ENCODE data around the gene FGF18. TPM values are rescaled to one million over a fixed set of nuclear protein-coding genes. Genes with fewer than 3 reads are reported as not detected.

The FGF18 gene
- total RNA-seq, 1 experiment from 2014 or later: 2.1 TPM

DNA sequence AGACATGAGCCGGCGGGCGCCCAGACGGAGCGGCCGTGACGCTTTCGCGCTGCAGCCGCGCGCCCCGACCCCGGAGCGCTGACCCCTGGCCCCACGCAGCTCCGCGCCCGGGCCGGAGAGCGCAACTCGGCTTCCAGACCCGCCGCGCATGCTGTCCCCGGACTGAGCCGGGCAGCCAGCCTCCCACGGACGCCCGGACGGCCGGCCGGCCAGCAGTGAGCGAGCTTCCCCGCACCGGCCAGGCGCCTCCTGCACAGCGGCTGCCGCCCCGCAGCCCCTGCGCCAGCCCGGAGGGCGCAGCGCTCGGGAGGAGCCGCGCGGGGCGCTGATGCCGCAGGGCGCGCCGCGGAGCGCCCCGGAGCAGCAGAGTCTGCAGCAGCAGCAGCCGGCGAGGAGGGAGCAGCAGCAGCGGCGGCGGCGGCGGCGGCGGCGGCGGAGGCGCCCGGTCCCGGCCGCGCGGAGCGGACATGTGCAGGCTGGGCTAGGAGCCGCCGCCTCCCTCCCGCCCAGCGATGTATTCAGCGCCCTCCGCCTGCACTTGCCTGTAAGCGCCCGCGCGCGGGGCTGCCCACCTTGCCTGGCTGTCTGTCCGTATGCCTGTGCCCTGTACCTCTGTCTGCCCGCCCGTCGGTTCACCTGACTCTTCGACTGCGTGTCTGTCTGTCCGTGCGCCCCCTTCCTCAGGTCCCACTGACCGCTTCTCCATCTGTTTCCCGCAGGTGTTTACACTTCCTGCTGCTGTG lies 412 bp downstream of the FGF18 start:
- Mint-ChIP-seq H3K27me3 (ENCODE audit: insufficient read depth, unreplicated experiment) (no peaks in the 10 kb centered on the region), H3K4me3 (ENCODE audit: unreplicated experiment) (peak overlapping the region; percentile 93), H3K27ac (ENCODE audit: unreplicated experiment) (no peak overlapping the region), H3K4me1 (ENCODE audit: low read depth, unreplicated experiment) (peaks cover 18% of the 10 kb centered on the region), H3K36me3 (ENCODE audit: insufficient read depth, unreplicated experiment) (peaks cover 59% of the 10 kb centered on the region), H3K9me3 (ENCODE audit: unreplicated experiment) (no peaks in the 10 kb centered on the region)
- BruUV-seq (replicated peaks): no TSS peak
- Histone ChIP-seq H3K36me3 (ENCODE audit: control insufficient read depth, insufficient read depth, low read length) (no peaks in the 10 kb centered on the region), H3K27me3 (replicated peaks; ENCODE audit: control insufficient read depth, insufficient read depth, low read length) (no peaks in the 10 kb centered on the region), H3K4me1 (peaks cover 9% of the 10 kb centered on the region), H3K9me3 (no peaks in the 10 kb centered on the region), H3K4me3 (ENCODE audit: low read depth, low read length) (peak overlapping the region; percentile 47)
- ChIA-PET POLR2A (interaction anchor here (0.6 kb wide), 1 partner anchor 60 kb away, joined by 3 read pairs; no protein-coding TSS in a partner anchor), CTCF (interaction anchor here (0.6 to 2.3 kb wide), 10 partner anchors 24 to 640 kb away, joined by 3 to 9 read pairs (median 4); no protein-coding TSS in a partner anchor)
- TF ChIP-seq CTCF (IDR thresholded peaks at IDR 0.05; ENCODE audit: insufficient read depth in 1 of 2, low read depth in 1 of 2, low read length in 1 of 2, severe bottlenecking in 1 of 2, unreplicated experiment in 1 of 2): no peak
- peak; percentile 48 to 67 for DNase-seq
- intact Hi-C loops (cut with micrococcal nuclease; ENCODE audit: unreplicated experiment): loop anchor here (5.0 to 10.0 kb wide), 3 partner anchors 187 to 625 kb away; no protein-coding TSS in a partner anchor

- H3K4me1 Mint-ChIP-seq (ENCODE audit: low read depth, unreplicated experiment): peaks cover 18% of the 10 kb centered on the region
- Histone ChIP-seq H3K9me3 (no peaks in the 10 kb centered on the region), H3K4me3 (ENCODE audit: low read depth, low read length) (peak overlapping the region; percentile 47), H3K4me1 (peaks cover 17% of the 10 kb centered on the region), H3K27me3 (replicated peaks; ENCODE audit: control insufficient read depth, insufficient read depth, low read length) (no peaks in the 10 kb centered on the region), H3K36me3 (ENCODE audit: control insufficient read depth, insufficient read depth, low read length) (no peaks in the 10 kb centered on the region)
- no TSS peak for BruUV-seq (replicated peaks)
- H3K4me3 Mint-ChIP-seq (ENCODE audit: unreplicated experiment): peak overlapping the region; percentile 93
- peaks cover 51% of the 10 kb centered on the region for H3K36me3 Mint-ChIP-seq (ENCODE audit: insufficient read depth, unreplicated experiment)
- ChIA-PET POLR2A (no interaction called here), CTCF (no interaction called here)
- peak in 1 of 2 experiments; percentile 25 for DNase-seq
- no peak for TF ChIP-seq CTCF (IDR thresholded peaks at IDR 0.05; ENCODE audit: insufficient read depth in 1 of 2, low read depth in 1 of 2, low read length in 1 of 2, severe bottlenecking in 1 of 2, unreplicated experiment in 1 of 2)
- H3K27me3 Mint-ChIP-seq (ENCODE audit: insufficient read depth, unreplicated experiment): no peaks in the 10 kb centered on the region
- intact Hi-C loops (cut with micrococcal nuclease; ENCODE audit: unreplicated experiment): no loop called here
- no peaks in the 10 kb centered on the region for H3K9me3 Mint-ChIP-seq (ENCODE audit: unreplicated experiment)
- no peak overlapping the region for H3K27ac Mint-ChIP-seq (ENCODE audit: unreplicated experiment)
Measured at GRCh38 chr5:171420431-171421241, 1.2 kb downstream of the FGF18 start.
